NOMO-1 (cell line): ENCODE results near the gene DPEP2NB.

Experiments used
- DNase-seq, 2 experiments: peaks; one replicate each; lab custom pipeline; 2025; ENCODE audit not compliant: unreplicated experiment in 2 of 2; lab: John Stamatoyannopoulos, UW

The DPEP2NB gene

DNA sequence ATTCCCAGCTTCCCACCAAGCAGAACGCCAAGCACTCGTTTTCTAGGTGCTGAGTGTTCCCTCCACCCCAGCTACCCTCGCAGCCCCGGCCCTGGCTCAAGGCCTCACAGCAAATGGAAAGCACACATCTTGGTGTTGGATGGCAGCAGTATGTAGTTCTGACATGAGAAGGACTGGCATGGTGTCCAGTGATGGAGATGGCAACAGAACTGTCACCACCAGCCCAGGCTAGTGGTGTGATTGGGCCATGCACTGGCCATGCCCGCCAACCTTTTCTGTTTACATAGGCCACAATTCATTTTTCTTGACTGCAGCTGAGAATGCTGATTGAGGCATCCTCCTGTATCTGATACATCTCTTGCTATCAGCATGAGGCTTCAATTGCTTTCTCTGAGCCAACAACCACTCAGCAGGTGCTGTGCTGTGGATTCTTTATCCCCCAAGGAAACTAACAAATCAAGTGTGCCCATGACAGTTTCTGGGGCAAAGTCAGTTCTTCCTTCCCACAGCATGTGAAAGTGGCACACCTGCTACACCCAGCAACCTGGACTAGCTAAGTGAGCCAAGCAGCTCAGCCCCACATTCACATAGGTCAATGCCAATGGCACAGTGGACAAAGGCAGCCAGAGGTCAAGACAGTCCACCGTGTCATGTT lies 51.1 kb downstream of the DPEP2NB start:
- no peak for DNase-seq

DNA sequence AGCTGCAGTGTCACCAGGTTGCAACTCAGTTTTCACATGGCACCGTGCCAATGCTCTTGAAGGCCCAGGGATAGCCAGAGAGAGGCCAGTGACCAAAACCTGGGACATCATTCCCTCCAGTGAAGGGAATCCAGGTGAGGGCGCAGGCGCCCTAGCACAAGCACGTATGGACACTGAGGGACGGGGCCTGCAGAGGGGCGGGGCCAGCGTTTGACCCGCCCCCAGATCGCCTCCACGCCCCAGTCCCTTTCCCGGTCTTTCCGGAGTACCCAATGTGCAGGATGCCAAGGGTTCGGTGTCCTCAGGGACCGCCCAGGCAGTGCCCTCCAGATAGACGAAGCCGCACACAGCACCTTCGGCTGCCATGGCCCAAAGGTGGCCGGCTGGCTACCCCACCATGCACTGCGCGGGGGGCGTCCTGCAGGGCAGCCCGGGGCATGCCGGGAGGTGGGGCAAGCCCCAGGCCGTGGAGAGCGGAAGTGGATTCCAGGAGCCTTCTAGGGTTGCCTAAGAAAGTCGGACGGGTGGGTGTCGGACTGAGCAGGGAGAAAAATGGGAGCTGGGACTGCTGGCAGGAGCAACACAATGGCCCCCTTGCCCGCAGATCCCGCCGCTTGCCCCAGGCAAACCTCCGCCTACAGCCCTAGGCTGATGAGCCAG lies 51.9 kb downstream of the DPEP2NB start:
- DNase-seq: no peak
